NCI-H2196 (cell line): ENCODE results near the gene ROBO1.
"Not testable (repeated sequence)": the region's sequence is repeated elsewhere in the genome, so short reads cannot be mapped to it uniquely, and the experiment has no call there.

Source experiments
- DNase-seq: peaks from one replicate; lab custom pipeline; 2025; ENCODE audit not compliant: unreplicated experiment; lab: John Stamatoyannopoulos, UW

The ROBO1 gene

DNA sequence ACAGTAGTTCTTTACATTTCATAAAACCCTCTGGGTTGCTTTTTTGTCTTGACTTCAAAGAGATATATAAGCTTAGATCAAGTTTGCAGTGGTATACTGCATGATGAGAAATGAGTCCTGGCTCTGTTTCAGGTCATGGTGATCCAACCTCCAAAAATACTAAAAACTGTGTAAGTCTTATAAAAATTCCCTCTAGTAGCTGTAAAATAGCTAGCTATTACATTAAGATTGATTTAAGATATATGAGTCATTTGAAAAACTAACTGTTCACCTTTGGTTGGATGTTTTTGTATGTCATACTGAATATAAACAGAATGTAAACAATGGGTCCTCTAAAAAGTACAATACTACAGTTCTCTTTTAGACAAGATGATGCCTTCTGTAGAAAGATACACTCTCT, 879.2 kb downstream of the ROBO1 start:
- DNase-seq: no peak

DNA sequence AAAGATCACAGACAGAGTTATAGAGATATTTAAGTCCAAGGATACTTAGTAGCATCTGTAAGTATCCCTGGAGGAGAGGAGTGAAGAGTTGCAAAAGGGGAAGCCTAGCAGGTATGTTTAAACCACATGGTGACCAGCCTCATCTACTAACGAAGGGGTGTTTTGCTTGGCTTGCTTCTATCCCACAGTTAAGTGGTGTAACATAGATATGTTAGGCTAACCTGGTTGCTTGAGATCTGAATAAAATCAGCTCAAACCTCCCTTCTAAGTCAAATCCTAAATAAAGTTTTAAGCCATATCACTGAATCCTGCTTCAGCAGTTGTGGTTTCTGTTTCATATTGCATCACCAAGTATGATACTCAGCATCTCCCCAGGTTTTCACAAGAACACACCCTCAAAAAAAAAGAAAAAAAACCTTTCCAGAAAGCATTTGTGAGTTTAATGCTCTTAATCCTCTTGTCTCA, 880.2 kb downstream of the ROBO1 start:
- DNase-seq: no peak

- no peak for DNase-seq
Observed at GRCh38 chr3:78887029-78887428, 880.8 kb downstream of the ROBO1 start.

DNA sequence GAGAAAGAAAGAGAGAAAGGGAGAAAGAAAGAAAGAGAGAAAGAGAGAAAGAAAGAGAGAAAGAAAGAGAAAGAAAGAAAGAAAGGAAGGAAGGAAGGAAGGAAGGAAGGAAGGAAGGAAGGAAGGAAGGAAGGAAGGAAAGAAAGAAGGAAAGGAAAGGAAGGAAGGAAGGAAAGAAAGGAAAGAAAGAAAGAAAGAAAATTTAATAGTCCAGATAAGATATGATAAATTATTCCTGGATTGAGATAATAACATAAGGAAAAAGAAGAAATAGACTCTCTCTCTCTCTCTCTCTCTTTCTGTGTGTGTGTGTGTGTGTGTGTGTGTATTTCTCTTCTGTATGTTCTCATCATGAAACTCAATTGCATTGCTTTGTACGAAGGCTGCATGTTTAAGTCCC, 883.2 kb downstream of the ROBO1 start:
- DNase-seq: not testable (repeated sequence)

DNA sequence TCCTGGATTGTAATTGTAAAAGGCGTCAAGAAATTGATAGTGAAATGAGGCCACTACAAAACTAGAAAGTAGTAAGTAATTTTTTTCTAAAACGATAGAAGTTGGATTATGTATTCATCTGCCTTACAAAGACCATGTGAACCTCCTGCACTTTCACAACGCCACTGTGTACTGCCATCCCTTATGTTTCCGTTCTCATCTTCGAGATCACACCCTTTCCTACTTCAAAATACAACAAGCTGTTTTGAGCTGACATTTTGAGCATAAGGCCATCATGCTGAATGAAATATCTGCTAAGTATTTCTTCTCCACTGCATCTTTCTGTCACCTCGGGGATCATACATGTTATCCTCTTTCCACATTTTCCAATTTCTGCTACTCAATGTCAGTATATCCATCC, 885.5 kb downstream of the ROBO1 start:
- DNase-seq: no peak

DNA sequence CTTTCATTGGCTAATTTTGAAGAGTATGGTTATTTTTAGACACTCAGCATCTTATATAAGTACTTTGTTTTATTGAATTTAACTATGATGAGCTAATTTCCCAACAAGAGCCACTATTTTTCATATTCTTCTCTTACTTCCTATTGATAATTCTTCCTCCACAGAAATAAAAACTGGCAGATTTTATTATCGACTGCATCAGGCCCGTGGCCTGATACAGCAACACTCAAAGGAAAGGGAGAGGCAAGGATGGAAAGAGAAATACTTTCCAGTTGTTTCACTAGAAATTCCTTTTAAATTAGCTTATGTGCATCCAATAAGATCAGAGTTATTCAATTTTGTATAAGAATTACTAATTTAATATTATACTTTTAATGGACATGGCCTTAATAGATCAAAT, 886.3 kb downstream of the ROBO1 start:
- DNase-seq: no peak

DNA sequence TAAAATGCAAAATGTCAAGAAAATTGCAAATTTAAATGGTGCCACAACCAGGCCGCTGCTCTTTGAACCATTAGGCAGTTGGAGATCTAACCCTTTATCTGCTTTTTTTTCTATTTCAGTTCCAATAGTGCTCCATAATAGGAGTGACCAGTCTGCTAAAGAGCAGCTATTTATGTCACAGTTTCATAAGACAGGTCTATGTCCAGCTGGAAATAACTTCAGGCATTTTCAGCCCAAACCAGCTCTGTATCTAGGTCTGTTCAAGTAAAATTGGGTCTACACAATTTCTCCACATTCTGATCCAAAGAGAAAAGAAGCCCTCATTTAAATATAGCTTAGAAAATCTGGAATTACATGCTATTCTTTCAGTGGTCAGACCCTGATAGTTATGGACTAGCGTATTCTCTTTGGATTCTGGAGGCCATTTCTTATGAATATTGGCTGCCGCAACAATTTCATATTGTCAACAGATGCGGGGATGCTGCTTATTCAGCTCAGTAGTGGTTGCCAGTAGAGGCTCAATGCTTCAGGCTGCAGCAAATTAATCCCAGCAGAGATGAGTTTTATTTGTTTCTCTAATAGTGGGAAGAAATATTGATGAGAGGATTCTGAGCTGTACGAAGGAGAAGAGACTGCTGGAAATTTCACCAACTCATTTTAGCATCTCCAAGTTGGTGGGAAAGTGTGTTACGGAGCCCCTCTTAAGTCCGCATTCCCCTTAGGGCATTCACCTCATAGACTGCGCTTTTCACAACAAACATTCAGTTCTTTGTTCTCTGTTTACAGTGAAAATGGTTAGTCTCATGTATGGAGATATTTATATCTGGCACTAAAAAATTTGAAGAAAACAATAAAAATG, 887.0 kb downstream of the ROBO1 start:
- no peak for DNase-seq

- no peak for DNase-seq
Observed at GRCh38 chr3:78879295-78879860, 888.4 kb downstream of the ROBO1 start.

DNA sequence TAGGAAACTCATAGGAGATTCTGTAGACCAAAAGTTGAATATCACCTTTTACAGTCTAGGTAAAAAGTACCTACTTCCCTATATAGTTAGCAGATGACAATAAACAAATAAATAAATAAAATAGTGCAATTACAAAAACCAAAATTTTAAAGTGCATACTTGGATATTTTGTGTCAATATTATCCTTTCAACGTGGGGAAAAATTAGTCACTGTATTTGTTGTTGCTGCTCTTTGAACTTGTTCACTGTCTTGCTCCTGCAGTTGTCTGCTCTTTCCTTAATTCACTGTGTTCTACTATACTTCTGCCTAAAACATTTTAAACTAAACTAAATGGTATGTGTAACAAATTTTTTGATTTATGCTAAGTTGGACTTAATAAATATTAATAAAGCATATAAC, 889.0 kb downstream of the ROBO1 start:
- DNase-seq: no peak

GRCh38 chr3:78878011-78878410, 889.8 kb downstream of the ROBO1 start:
- DNase-seq: no peak

GRCh38 chr3:78875851-78876250, 891.9 kb downstream of the ROBO1 start:
- DNase-seq: no peak

DNA sequence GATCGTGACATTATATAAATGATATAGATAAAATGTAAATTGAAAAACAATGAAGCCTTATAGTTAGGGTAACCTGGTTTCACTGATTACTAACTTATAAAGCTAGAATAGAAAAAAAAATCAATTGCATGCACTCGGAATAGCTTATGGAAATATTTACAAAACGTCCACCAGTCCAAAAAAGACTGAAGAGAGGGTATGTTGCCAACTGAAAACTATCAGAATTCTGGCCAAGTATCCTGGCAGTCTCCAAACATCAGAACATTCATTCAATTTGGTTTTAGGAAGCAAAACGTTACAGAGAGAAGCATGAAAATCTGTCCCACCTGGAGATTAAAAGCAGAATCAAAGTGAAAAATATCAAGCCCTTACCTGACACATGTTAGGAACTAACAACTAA, 892.4 kb downstream of the ROBO1 start:
- DNase-seq: no peak

- no peak for DNase-seq
Observed at GRCh38 chr3:78873641-78874040, 894.2 kb downstream of the ROBO1 start.

DNA sequence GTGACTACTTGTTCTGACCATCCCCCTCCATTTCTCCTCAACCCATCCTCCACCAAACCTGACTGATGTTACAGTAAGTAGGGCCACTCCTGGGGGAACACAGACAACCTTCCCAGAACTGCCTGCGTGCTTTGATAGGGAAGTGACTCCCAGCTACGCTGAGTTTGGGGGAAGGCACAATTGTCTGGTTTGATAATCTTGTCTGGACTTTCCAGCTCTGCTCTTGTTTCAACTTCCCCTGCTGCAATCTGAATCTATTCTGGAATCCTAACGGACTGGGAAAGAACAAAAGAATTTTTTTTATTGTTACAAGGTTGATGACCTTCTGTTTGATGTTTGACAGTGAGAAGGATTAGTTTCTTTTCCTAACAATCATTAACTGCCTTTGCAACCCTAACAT, 895.6 kb downstream of the ROBO1 start:
- DNase-seq: no peak

- no peak for DNase-seq
Observed at GRCh38 chr3:78871048-78871447, 896.8 kb downstream of the ROBO1 start.

DNA sequence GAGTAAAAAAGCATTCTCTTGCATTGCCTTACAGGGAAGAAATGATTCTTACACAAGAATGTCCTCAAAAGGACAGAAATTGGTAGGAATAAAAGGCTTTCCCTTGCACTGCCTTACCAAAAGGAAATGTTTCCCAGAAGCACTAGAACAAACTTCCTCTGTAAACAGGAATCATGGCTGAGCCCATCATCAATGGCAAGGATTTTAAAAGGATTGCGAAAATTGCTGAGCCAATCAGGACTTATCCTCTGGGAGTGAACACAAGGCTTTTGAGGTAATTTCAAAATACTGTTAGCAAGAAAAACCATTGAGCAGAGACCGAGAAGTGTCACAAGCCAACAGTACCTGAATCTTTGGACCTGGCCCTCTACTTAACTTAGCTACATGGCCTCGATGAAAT, 897.3 kb downstream of the ROBO1 start:
- DNase-seq: no peak

DNA sequence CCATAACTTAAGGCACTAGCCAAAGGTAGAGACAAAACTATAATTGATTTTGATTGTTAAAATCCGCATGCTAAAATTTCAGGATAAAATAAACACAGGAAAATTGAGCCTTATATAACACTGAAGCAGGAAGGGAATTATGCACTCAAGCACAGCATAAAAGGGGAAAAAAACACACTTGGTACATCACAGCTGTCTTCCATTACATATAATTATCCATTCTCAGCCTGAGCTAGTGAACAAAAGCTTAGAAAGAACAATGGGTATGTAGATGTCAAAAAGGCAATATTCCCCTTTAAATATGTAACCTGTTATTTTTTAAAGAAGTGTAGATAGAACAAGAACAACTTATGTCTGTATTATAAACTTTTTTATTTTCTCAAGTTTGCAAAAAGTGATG, 899.2 kb downstream of the ROBO1 start:
- DNase-seq: no peak

DNA sequence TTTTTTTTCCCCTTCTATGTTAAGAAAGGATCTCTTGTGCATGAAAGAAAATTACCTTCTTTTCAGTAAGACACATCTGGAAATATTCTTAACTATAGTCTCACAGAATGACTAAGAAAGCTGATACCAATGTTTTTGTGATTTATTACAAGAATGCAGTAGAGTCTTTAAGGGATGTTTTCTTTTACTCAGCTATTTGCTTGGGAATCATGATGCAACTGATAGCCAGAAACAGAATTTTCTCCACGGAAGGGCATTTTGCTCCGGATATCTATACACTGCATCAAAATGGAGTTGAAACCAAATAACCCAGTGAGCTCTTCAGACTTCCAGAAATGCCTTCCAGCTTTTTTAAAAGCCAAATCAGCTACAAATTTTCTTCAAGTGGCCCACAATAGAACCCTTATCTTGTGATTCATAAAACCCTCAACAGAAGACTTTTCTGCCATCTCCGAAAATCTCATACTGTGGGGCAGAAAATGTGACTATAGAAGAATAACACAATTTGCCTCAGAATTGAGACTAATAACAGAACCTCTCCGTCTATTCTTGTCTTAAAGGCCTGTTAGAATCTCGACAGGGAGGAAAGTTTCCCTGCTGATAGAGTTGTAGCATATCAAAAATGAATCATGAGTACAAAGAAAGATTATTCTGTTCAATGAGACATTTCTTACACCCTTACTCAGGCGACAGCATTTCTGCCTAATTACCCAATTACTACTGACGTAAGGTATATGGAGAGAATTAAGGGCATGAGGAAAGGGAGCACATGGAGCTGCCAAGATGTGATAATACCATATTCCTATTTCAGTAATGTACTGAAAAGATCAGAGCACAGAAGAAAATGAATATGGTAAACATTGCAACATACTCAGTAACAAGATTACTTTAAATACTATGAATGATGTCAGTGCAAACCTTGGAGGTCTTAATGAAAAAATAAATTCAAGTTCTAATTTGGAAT, 900.1 kb downstream of the ROBO1 start:
- DNase-seq: no peak

DNA sequence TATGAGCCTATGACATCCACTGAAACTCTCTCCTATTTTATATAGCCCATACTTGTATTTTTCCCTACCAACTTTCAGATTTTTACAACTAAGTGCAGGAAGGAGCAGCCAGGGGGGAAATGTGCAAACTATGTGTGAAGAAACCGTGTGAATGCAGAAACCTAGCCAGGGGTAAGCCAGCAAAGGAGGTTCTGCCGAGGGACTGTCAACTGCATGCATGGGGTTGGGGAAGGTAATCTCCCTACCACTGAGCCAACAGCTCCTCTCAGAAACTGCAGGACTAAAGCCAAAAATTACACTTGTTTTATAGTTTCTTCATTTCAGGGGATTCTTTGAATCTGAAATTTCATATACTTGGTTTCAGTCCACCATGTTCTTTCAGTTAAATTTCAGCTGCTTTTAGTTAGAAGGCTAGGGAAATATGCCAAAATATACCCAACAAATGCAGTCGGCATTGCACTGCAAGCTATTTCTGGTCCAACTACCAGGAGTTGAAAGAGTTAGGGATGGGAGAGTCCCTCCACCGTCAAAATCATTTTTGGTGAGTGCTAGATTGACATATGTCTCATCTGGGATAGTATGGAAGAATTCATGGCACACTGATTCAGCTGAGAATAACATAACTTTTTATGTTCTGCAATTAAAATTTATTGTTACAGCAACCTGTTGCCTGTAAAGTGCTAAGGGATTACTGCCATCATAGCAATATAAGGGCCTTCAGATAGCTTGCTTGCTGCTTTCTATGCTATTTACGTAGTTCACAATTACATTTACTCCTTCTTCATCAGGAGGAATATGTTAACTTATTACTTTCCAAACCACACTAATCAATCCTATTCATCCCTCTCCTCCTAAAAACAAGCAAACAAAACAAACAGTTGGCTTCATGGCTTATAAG, 904.2 kb downstream of the ROBO1 start:
- no peak for DNase-seq

DNA sequence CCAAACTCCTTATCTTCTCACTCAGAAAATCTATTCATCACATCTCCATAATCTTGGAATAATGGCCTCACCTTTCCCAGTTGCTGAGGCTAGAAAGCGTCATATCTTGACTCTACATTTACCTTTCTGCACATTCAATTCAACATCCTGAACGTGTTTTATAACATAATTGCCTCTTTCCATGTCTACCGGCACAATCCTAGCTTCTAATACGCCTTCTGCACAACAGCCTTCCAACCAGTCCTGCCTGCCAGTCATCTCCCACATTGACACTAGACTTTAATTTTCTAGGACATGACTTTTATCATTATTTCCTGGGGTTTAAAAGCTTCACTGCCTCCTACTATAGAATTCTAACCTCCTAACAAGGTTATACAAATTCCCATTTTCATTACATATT, 906.6 kb downstream of the ROBO1 start:
- DNase-seq: no peak

- DNase-seq: no peak
Observed at GRCh38 chr3:78860567-78860966, 907.2 kb downstream of the ROBO1 start.
